ENCODE results near the gene EVI5.
"Not testable (repeated sequence)": the region's sequence is repeated elsewhere in the genome, so short reads cannot be mapped to it uniquely, and the experiment has no call there.

Gene EVI5

DNA sequence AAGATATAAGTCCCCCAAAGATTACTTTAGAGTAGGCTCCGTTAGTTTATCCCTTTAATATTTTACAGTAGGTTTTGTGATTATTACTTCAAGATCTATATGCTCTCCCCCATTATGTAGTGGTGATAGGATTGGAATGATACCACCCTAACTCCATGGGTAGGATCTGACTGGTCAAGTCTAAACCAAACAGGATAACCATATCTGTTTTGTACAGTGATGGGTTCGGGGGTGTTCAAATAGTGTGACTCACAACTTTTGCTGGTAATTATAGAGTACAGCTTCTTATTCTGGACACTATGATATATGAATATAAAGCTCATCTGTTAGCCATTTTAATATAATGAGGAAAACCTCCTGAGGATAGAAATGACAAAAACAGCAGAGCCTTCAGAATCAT lies 212.4 kb downstream of the EVI5 start:
- no peak for DNase-seq (ENCODE audit: low read depth)

DNA sequence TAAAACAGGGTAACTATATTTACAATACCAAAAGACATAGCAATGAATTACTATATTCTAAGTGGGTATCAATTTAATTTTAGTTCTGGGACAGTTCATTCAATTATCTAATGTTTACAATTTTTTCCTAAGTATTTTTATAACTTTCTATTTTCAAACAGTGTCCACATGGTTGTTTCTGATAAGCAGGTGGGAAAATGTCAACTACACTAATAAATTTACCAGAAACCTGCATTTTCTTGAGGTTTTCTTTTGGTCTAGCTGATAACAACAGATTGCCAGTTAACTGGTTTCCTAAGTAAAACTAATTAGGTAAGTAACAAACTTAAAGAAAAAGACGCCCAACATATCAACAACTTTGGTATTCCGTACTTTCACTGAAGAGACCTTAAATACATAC lies 213.3 kb downstream of the EVI5 start:
- no peak for DNase-seq (ENCODE audit: low read depth)

DNA sequence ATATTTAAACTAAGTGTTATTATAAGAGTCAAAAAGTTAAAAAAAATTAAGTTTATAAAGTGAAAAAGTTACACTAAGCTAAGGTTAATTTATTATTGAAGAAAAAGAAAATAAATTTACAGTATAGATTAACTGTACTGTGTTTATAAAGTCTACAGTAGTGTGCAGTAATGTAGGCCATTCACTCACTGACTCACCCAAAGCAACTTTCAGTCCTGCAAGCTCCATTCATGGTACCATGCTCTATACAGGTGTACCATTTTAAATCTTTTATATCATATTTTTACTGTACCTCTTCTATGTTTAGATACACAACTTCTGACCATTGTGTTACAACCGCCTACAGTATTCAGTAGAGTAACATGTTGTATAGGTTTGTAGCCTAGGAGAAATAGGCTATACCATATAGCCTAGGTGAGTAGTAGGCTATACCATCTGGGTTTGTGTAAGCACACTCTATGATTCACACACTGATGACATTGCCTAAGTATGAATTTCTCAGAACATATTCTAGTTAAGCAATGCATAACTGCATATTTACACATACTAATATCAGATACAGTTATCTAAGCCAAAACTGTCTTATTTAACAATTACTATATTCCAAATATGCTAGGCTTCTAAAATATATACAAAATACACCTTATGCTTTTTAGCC lies 217.6 kb downstream of the EVI5 start:
- no peak for DNase-seq (ENCODE audit: low read depth)

DNA sequence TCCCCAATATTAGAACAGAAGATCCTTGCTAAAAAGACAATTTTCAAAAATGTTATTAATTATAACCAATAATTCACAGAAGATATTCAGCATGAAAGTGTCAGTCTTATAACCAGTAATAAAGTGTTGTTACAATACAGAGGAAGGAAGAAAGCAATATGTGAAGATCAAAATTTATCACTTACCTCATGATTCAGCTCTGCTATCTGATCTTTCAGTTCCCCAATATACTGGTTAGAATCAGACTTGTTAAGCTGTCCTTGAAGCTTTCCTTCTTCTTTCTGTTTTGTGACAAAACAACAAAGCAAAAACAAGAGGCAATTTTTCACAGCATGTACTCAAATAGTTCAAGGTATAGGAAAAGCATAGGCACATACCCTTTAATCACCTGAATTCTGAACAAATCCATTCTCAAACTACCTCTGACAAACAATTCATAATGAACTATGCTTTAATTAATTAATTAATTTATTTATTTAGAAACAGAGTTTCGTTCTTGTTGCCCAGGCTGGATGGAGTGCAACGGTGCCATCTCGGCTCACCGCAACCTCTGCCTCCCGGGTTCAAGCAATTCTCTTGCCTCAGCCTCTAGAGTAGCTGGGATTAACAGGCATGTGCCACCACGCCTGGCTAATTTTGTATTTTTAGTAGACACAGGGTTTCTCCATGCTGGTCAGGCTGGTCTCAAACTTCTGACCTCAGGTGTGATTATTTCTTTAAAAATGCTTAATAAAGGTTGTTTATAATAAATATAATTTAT lies 221.3 kb downstream of the EVI5 start:
- DNase-seq (ENCODE audit: low read depth): no peak

DNA sequence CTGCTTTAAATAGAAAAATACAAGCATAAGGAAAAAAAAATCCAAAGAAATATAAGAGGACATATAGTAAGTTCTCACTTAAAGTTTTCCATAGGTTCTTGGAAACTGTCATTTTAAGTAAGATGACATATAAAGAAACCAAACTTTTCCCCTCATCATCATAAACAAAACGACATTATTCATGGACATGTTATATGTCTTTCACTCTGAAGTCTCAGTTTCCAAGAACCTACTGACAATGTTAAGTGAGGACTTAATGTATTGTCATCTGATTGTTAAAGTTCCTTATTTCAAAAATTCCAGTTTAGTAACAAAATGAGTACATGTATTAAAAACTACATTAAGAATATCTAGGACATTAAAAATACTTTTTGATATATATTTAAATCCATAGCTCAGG lies 228.6 kb downstream of the EVI5 start:
- DNase-seq (ENCODE audit: low read depth): no peak

DNA sequence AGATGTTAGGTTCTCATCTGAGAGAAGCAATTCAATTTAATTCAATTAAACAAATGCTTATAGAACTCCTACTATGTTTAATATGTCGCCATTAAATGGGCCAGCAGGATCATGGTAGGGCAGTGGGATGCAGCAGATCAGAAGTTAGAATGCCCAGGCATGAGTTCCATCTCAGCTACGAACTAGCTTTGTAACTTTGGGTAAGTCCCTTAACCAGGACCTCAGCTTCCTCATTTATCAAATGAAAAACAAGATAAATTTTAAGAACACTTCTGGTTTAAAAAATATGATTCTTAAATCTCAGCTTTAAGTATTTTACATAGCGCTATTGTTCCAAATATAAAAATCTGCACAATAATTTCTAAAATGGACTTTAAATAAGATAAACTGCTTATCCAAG lies 230.7 kb downstream of the EVI5 start:
- DNase-seq (ENCODE audit: low read depth): no peak

DNA sequence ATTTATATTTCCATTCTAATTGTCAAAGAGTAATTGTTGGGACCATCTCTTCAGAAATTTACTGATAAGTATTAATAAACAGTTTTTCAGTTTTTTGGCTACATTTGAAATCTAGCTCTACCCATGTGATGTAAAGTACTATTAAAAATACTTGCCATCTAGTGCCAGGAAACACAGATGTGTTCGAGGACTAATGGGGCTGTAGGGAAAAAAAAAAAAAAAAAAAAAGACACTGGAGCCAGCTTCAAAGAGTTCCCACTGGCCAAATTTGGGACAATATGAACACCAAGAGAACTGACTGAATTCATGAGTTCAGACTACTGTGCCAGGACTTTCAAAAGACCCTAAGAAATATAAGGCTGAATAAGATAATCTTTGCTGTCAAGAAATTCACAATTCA lies 233.0 kb downstream of the EVI5 start:
- no peak for DNase-seq (ENCODE audit: low read depth)

DNA sequence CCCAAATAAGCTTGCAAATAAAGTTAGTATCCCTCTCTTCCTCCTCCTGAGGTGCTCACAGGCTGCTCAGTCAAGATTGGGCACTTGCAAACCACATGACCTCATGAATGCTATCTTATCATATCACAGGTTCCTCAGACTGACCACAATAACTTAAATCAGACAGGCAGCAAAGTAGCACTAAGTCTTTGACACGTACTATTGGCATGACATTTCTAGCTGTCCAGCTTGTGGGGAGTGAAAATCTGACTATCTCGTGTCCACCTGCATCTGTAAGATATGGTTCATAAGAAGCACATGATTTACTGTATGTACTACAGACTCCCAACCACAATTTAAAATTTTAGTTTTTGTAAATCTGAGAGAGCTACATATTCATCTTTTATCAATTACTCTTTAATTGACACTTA lies 240.1 kb downstream of the EVI5 start:
- peak; percentile 99 for DNase-seq (ENCODE audit: low read depth)

DNA sequence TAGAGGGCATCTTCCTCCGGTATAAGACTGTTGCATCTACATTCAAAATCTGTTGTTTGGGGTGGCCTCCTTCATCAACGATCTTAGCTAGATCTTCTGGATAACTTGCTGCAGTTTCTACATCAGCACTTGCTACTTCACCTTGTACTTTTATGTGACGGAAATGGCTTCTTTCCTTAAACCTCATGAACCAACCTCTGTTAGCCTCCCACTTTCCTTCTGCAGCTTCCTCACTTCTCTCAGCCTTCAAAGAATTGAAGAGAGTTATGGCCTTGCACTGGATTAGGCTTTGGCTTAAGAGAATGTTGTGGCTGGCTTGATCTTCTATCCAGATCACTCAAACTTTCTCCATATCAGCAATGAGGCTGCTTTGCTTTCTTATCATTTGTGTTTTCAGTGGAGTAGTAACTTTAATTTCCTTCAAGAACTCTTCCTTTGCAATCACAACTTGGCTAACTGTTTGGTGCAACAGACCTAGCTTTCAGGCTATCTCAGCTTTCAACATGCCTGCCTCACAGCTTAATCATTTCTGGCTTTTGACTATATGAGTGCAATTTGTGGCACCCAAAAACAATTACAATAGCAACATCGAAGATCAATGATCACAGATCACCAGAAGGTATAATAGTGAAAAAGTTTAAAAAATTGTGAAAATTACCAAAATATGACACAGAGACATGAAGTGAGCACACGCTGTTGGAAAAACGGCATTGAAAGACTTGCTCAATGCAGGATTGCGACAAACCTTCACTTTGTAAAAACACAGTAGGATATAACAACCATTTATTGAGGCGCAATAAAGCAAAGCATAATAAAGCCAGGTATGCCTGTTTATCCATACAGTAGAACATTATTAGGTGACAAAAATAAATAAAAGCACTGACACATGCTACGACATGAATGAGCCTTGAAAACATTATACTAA lies 241.5 kb downstream of the EVI5 start:
- no peak for DNase-seq (ENCODE audit: low read depth)

DNA sequence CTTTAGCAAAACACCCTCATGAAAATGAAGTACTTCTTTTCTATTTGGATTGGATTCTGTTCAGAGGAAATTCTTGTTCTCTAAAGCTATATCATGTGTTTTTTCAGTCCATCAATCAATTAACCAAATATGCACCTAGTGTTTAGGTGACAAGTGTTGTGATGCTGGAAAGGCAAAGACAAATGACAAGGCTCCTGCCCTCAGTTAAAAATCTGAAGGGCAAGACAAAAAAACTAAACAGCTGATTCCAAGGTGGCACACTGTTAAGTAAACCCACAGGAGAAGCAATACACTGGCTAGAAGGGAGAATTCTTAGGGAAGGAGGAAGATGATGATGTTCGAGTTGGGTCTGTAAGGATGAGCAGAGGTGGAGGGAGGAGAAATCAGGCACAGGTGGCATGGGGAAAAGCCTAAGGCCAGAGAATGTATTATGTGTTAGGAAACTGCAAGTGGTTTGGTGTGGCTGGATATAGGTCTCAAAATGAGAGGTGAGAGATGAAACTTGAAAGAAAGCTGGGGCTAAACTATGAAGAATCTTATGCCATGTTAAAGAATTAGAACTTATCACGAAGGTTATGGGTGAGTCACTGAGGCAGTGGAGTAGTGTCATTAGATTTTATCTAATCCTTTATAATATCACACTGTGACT lies 246.4 kb downstream of the EVI5 start:
- DNase-seq (ENCODE audit: low read depth): no peak

DNA sequence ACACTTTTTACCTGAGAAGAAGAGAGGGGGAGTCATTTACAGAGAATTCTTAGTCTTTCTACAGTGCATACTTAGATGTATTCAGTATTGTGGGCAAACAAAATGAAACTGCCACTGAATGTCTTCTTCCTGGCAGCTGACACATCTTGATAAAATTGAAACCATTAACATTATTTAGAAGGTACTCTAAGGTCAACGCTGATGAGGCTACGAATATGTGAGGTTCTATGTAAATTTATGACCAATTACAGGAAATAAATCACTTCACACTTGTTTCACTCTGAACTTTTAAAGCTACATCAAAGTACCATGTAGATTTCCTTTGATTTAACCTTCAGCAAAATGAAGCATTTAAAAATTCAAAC lies 246.9 kb downstream of the EVI5 start:
- no peak for DNase-seq (ENCODE audit: low read depth)

DNA sequence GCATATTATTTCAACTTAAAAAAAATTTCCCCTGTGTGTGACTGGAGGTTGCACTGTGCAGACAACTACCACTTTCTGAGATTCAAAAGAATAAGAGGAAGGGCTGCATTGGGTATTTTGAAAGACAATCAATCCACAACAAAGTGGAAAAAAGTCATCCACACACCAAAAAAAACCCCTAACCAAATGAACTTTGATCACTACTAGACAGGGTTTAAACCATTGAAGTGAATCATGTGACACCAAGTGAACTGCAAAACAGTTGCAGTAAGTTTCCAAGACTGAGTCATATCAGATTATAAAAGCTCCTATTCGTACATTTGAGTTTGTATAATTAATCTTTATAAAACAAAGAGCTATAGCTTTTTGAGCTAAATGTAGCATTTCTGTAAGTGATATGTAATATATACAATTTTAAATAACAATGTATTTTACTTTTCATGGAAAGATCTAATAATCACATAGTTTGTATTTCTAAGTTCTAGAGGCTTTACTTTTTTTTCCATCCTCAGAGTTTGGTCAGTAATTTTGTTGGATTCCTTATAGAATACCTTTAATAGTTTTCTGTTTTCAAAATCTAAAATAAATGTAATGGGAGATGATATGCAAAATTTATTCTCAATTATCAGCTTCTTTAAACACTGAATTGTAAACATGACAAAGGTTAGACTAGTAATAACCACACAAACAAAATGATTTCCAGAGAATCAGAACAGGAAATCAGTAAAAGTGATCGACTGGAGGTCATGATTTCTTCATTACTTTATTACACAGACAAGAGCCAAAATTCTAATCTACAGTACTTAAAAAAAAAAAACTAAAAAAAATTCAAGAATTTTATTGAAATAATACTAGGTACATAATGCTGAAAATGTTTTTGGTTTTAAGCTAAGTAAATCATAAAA lies 247.7 kb downstream of the EVI5 start:
- DNase-seq (ENCODE audit: low read depth): no peak

DNA sequence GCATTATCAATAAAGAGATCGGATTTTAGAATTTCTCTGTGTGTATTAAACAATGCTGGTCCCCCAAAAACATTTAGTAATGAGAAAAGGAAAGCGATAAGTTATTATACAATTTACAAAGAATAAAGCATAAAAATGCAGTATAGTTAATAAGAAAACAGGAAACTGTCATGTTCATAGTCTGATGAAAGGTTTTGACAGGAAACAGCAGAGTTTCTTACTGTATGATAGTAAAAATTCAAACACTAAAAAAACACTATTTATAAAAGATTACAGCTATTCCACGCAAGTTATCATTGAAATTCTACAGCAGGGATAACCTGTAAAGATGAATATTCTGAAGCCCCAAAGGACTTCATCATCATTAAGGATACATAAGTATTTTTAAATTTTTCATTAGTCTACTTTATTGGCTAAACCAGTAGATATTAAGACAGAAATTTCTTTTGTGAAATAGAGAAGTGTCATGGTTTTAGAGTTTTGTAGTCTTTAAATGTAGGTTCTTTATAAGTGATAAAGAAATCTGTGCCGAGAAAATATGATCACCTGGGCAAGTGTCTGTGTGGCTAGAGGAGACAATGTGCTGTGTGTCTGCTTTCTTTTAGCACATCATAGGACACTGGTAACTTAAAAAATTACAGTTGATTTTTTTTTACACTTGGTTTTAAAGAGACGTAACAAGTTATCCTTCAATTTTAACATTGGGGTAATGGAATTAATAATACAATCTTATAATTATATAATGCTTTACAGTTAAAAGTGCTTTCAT lies 248.5 kb downstream of the EVI5 start:
- no peak for DNase-seq (ENCODE audit: low read depth)

DNA sequence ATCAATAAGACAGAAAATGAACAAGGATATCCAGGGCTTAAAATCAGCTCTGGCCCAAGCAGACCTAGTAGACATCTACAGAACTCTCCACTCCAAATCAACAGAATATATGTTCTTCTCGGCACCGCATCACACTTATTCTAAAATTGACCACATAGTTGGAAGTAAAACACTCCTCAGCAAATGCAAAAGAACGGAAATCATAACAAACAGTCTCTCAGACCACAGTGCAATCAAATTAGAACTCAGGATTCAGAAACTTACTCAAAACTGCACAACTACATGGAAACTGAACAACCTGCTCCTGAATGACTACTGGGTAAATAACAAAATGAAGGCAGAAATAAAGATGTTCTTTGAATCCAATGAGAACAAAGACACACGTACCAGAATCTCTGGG lies 252.5 kb downstream of the EVI5 start:
- DNase-seq (ENCODE audit: low read depth): not testable (repeated sequence)

DNA sequence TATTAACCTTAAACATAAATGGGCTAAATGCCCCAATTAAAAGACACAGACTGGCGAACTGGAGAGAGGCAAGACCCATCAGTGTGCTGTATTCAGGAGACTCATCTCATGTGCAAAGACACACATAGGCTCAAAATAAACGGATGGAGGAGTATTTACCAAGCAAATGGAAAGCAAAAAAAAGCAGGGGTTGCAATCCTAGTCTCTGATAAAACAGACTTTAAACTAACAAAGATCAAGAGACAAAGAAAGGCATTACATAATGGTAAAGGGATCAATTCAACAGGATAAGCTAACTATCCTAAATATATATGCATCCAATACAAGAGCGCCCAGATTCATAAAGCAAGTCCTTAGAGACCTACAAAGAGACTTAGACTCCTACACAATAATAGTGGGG lies 253.0 kb downstream of the EVI5 start:
- not testable (repeated sequence) for DNase-seq (ENCODE audit: low read depth)

DNA sequence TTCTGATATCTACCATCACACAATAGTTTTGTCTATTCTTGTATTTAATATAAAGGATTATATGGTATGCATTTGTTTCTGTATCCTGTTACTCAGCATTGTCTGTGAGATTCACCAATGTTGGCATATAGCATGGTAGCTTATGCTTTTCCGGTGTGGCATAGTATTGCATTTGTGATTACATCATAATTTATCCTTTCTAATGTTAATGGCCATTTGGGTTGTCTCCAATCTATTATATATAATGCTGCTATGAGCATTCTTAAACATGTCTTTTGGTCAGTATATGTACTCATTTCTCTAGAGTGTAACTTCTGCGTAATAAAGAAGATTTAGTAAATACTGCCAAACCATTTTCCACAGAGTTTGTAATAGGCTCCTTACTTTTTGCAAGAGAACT lies 257.2 kb downstream of the EVI5 start:
- DNase-seq (ENCODE audit: low read depth): no peak

DNA sequence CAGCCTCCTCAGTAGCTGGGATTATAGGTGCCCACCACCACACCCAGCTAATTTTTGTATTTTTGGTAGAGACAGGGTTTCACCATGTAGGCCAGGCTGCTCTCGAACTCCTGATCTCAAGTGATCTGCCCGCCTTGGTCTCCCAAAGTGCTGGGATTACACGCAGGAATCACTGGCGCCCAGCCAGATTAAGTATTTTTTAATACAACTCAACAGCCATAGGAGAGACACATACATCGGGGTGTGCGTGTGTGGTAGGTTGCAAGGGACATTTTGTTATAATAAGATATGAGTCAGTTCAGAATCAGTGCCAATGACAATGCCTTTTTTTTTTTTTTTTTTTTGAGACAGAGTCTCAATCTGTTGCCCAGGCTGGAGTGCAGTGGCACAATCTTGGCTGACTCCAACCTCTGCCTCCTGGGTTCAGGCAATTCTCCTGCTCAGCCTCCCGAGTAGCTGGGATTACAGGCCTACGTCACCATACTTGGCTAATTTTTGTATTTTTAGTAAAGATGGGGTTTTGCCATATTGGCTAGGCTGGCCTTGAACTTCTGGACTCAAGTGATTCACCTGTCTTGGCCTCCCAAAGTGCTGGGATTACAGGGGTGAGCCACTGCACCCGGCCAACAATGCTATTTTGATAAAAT lies 259.8 kb downstream of the EVI5 start:
- not testable (repeated sequence) for DNase-seq (ENCODE audit: low read depth)

DNA sequence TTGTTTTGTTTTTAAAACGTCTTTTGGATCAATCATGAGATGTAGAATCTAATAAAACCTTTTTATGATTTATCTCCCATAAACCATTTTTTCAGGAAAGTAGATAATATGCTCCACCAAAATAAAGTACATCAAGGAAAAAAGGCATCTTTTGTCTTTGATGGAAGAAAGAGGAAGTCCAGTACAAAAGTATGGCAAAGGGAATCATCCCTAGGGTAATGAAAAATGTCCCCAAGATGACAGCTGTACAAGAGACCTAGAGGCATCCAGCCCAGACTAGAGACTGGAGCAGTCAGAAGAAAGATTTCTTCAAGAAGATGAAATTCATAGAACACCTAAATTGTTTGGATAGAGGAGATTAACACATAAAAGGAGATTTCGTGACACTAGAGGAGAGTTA lies 265.9 kb downstream of the EVI5 start:
- DNase-seq (ENCODE audit: low read depth): no peak

DNA sequence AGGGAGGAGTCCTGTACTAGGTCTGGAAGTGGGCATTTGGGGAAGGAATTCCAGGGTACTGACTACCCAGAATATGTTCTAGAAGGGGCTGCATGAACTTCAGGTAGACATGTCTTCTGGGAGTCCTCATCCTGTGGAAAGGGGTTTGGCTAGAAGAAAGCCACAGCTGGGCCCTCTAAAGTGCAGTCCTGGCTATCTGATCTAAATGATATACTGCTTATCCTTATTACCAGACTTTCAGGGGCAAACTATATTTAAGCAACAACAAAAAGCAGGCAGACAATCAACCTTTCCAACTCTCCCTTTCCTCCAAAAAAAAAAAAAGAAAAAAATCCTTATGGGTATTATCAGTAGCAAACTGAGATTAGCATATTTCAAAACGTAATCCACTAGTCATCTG lies 268.3 kb downstream of the EVI5 start:
- no peak for DNase-seq (ENCODE audit: low read depth)

DNA sequence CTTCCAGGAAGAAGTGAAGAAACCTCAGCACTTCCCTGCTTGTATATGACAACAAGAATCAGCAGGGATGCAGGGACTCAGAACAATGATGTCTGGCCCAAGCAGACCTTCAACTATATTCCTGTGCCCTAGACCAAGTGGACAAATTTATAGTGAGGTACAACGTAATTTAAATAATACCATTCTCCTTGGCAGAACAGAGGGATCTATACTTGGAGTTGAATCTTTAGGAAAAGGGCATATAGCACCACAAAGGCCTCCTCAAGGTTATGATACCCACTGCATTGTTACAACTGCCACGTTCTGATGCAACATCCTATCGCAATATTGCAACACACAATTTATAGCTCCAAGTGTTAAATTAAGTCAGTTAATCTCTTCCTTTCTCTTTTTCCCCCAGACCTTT lies 269.1 kb downstream of the EVI5 start:
- DNase-seq (ENCODE audit: low read depth): no peak
